ENCODE measurements around the gene JKAMP. TPM values are rescaled to one million over a fixed set of nuclear protein-coding genes. Genes with fewer than 3 reads are reported as not detected.

The JKAMP gene
- total RNA-seq, 2 experiments from 2014 or later: 30.3 to 32.7 TPM

DNA sequence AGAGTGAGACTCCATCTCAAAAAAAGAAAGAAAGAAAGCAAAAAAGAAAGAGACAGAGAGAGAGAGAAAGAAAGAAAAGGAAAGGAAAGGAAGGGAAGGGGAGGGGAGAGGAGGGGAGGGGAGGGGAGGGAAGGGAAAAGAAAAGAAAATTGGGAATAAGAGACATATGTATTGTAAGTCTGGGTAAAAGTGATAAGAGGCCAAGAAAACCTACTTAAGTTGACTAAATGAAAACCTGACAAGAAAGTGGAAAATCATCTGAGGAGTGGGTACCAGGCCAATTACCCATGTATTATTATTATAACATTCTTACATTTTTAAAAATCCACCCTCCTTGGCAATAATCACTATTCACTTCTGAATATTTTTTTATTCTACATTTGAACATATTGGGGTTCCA, 46.0 kb downstream of the JKAMP start:
- H3K27me3 Mint-ChIP-seq: peaks cover 23% of the 10 kb centered on the region
- no peaks in the 10 kb centered on the region for H3K9me3 Mint-ChIP-seq
- CTCF ChIA-PET: no interaction called here
- no peak overlapping the region for H3K4me3 Mint-ChIP-seq
- DNase-seq: no peak
- H3K4me1 Mint-ChIP-seq: no peaks in the 10 kb centered on the region
- POLR2A ChIA-PET: no interaction called here
- H3K27ac Mint-ChIP-seq: no peak overlapping the region
- no peaks in the 10 kb centered on the region for H3K36me3 Mint-ChIP-seq (ENCODE audit: low read depth)

DNA sequence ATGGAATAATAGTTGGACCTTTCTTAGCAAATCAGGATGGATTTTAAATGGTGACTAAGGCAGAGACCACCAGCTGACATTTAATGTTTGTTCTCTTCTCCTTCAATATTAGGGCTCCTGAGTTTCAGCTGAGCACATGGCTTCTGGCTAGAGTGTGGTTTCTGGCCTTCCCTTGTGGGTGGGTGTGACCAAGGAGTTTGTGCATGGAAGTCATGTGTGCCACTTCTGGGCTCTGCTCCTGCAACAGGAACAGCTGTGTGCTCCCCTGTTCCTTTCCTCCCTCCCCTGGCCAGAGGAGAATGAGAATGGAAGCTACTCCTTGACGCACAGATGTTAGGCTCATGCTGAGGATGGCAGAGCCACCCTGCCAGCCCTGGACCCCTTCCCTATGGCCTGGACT, 48.1 kb downstream of the JKAMP start:
- Mint-ChIP-seq H3K27ac (no peak overlapping the region), H3K36me3 (ENCODE audit: low read depth) (no peaks in the 10 kb centered on the region)

DNA sequence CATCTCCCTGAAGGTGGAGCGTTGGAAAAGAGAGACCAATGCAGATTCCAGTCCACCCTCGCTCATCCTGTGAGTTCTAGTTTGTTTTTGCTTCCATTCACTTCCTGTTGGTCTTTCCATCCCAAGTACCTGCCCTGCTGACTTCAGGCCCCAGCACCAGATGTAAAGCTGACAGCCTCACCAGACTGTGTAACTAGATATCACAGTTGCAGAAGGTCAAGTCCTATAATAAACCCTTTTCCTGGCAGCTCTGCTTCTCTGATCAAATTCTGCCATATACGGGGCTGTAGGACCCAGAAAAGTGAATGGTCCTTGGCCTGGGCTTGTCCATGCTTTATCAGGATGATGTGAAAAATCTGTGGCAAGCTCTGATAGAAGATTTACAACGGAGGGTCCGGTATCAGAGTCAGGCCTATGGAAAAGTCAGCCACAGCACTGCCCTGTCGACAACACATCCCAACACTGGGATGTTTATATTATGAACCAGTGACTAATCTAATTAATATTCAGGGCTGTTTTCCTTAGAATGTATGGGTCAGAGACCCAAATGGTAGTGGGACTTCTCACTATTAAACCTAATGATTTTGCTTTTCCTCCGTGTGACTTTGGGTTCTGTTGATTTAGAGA, 50.2 kb downstream of the JKAMP start:
- ChIA-PET CTCF (interaction anchor here (0.7 kb wide), 1 partner anchor 41 kb away, joined by 4 read pairs; no protein-coding TSS in a partner anchor), POLR2A (no interaction called here)
- Mint-ChIP-seq H3K4me3 (no peak overlapping the region), H3K9me3 (no peaks in the 10 kb centered on the region), H3K4me1 (no peaks in the 10 kb centered on the region), H3K36me3 (ENCODE audit: low read depth) (no peaks in the 10 kb centered on the region), H3K27ac (no peak overlapping the region), H3K27me3 (peaks cover 10% of the 10 kb centered on the region)
- no peak for DNase-seq

More for the DNA sequence above, 48.1 kb downstream of the JKAMP start:
- Mint-ChIP-seq H3K4me1 (no peaks in the 10 kb centered on the region), H3K27me3 (peaks cover 18% of the 10 kb centered on the region), H3K9me3 (no peaks in the 10 kb centered on the region), H3K4me3 (no peak overlapping the region)
- ChIA-PET POLR2A (no interaction called here), CTCF (no interaction called here)
- DNase-seq: no peak

DNA sequence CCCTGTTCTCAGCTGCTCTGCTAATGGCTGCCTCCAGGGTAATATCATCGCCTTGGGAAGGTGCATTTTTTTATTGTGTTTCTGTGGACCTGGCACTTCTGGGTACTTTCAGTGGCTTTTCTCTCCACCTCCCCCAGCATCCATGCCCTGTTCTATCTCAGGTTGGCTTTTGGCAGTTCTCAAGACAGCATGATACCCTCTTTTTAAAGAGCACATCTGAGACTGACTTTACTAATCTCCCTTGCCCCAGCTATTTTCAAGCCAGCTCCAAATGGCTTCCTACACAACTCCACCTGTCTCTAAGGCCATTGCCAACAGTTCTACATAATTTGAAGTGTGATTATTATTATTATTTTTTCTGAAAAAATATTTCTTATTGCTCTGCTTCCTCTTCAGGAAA, 53.2 kb downstream of the JKAMP start:
- DNase-seq: no peak
- H3K27ac Mint-ChIP-seq: no peak overlapping the region
- H3K36me3 Mint-ChIP-seq (ENCODE audit: low read depth): no peaks in the 10 kb centered on the region
- CTCF ChIA-PET: no interaction called here
- no peaks in the 10 kb centered on the region for H3K9me3 Mint-ChIP-seq
- H3K4me3 Mint-ChIP-seq: no peak overlapping the region
- H3K4me1 Mint-ChIP-seq: no peaks in the 10 kb centered on the region
- POLR2A ChIA-PET: no interaction called here
- H3K27me3 Mint-ChIP-seq: peaks cover 3% of the 10 kb centered on the region

DNA sequence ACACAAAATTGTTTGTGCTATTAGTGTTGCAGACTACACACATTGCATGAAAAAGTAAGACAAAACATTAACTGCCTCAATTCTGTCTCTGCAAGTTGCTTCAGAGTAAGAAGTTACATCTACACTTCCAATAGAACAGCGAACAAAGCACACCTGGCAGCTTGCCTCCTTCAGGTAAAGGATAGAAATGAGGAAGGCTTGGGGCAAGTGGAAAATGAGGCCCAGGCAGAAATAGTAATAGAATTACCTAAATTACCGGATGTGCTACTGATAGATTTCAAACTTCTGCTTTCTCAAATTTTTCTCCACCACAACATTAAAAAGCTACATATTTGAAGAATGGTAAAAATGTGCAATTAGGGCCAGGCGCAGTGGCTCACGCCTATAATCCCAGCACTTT, 54.6 kb downstream of the JKAMP start:
- no peak for DNase-seq
- ChIA-PET POLR2A (no interaction called here), CTCF (interaction anchor here (1.1 kb wide), 1 partner anchor 37 kb away, joined by 3 read pairs; the partner anchor contains the start of gene CCDC175)
- Mint-ChIP-seq H3K4me3 (no peak overlapping the region), H3K27ac (no peak overlapping the region), H3K4me1 (no peaks in the 10 kb centered on the region), H3K27me3 (peaks cover 2% of the 10 kb centered on the region), H3K9me3 (no peaks in the 10 kb centered on the region), H3K36me3 (ENCODE audit: low read depth) (no peaks in the 10 kb centered on the region)

DNA sequence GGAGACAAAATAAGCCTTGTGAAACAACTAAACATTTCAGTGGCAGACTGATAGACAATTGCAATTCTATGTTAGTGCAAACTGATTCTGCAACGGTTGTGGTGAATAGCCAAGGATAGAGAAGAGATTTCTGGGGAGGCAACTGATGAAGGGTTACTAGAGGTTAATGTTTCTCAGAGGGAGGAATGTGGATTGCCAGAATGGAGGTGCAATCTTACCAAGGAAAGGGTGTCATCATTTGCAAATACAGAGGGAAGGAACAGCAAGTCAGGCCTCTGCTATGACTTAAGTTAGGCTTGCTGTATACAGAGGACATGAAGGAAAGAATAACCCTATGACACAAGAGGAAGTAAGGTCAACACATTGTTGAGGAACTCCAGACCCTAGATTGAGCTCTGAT, 56.5 kb downstream of the JKAMP start:
- no peaks in the 10 kb centered on the region for H3K36me3 Mint-ChIP-seq (ENCODE audit: low read depth)
- H3K27me3 Mint-ChIP-seq: peaks cover 2% of the 10 kb centered on the region
- H3K27ac Mint-ChIP-seq: no peak overlapping the region
- ChIA-PET POLR2A (no interaction called here), CTCF (interaction anchor here (0.6 kb wide), 1 partner anchor 174 kb away, joined by 4 read pairs; no protein-coding TSS in a partner anchor)
- no peak overlapping the region for H3K4me3 Mint-ChIP-seq
- no peak for DNase-seq
- no peaks in the 10 kb centered on the region for H3K4me1 Mint-ChIP-seq
- no peaks in the 10 kb centered on the region for H3K9me3 Mint-ChIP-seq

DNA sequence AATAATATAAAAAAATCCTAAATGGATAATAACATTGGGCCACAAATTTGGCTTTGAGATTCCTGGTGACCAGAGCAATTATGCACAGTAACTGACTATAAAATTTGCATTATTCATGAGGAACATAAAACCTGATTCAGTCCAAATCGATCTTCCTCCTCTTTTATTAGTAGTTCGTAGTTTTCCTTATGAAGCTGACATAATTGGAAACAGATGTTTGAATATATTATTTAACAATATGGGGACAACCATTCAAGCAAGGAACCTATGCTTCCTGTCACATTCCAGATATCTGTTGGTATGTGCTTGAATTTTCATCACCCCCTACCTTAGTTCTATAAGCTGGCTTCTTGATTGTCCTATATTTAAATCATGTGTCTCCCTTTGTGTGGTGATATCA, 57.4 kb downstream of the JKAMP start:
- Mint-ChIP-seq H3K36me3 (ENCODE audit: low read depth) (no peaks in the 10 kb centered on the region), H3K4me3 (no peak overlapping the region), H3K27ac (no peak overlapping the region), H3K27me3 (peaks cover 3% of the 10 kb centered on the region), H3K4me1 (no peaks in the 10 kb centered on the region), H3K9me3 (no peaks in the 10 kb centered on the region)
- no peak for DNase-seq
- CTCF ChIA-PET: interaction anchor here (0.6 kb wide), 1 partner anchor 175 kb away, joined by 4 read pairs; no protein-coding TSS in a partner anchor
- POLR2A ChIA-PET: no interaction called here

- no peak overlapping the region for H3K4me3 Mint-ChIP-seq
- H3K27ac Mint-ChIP-seq: no peak overlapping the region
- ChIA-PET POLR2A (no interaction called here), CTCF (interaction anchor here (0.7 kb wide), 1 partner anchor 261 kb away, joined by 3 read pairs; no protein-coding TSS in a partner anchor)
- DNase-seq: no peak
- no peaks in the 10 kb centered on the region for H3K36me3 Mint-ChIP-seq (ENCODE audit: low read depth)
- H3K9me3 Mint-ChIP-seq: no peaks in the 10 kb centered on the region
- H3K27me3 Mint-ChIP-seq: peaks cover 12% of the 10 kb centered on the region
- H3K4me1 Mint-ChIP-seq: no peaks in the 10 kb centered on the region
Measured at GRCh38 chr14:59543873-59544272, 59.6 kb downstream of the JKAMP start.

DNA sequence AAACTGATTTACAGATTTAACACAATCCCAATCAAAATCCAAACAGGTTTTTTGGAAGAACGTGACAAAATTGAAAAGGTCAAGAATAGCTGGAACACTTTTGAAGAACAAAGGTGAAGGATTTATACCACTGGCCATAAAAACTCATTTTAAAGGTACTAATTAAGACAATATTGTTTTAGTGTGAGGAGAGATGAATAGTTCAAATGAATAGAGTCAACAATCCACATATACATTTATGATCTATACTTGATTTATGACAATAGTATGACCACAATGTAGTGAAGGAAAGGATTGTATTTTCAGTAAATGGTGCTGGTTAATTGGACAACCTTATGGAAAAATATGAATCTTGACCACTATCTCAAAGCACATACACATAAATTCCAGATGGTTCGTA, 63.0 kb downstream of the JKAMP start:
- ChIA-PET POLR2A (no interaction called here), CTCF (no interaction called here)
- no peaks in the 10 kb centered on the region for H3K4me1 Mint-ChIP-seq
- H3K27me3 Mint-ChIP-seq: peaks cover 12% of the 10 kb centered on the region
- H3K27ac Mint-ChIP-seq: no peak overlapping the region
- H3K36me3 Mint-ChIP-seq (ENCODE audit: low read depth): no peaks in the 10 kb centered on the region
- no peak overlapping the region for H3K4me3 Mint-ChIP-seq
- H3K9me3 Mint-ChIP-seq: no peaks in the 10 kb centered on the region
- no peak for DNase-seq

Other genes with a start within 250 kb of the JKAMP start
- gene GPR135, start 19.1 kb upstream of the JKAMP start, total RNA-seq: 1 to 10 TPM; 1.5 to 1.6 TPM
- 10 to 100 TPM; 15.4 to 18.3 TPM for gene L3HYPDH, start 109 bp upstream of the JKAMP start, total RNA-seq
- not detected for gene CCDC175, start 92.3 kb downstream of the JKAMP start, total RNA-seq